Measurements from ENCODE around the gene FTO. TPM values are rescaled to one million over a fixed set of nuclear protein-coding genes. Genes with fewer than 3 reads are reported as not detected.

Gene FTO
- total and polyA plus RNA-seq, 2 of the 13 experiments (the other 11 are each of a cell fraction or from before 2014, with no cell fraction given): 41.6 to 55.8 TPM

DNA sequence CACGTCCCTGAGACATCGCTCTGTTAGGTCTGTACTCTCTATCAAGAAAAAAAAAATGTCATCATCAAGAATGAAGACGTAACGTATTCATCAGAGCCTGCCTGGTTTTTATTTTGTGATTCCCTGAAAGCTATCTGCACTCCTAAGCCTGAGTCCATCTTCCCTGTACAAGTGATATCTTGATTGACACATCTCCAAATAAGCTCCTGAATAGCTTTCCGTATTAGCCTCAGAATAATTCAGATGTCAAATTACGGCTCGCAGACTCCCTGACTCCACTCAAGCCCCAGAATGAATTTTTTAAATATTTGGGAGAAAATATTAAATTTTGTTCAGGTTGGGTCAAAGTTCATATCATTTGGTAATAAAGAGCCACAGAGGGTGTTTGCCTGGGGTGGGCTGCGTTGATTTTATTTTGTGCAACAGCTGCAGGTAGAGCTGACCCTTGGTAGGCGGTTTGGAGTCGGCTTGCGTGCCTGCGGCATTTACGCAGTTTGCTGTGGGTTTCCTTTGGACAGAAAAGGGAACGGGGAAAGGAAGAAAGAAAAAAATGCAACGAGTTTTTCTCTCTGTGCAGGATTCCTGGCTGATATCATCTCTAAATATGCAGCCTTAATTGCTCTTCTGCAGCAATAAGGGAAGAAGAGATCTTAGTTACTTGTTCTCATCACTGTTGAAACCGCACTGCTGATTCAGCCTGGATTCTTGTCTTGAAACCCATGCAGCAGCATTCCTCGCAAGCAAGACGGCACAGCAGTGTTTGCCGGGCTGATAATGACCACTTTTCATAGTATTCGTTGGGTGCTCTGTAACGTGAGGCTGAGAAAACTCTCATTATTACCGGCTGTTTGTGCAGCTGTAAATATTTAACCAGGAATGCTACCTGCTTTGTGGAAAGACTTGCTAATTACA, 467.9 kb downstream of the FTO start (continued):
- TF ChIP-seq, protein P1, sequence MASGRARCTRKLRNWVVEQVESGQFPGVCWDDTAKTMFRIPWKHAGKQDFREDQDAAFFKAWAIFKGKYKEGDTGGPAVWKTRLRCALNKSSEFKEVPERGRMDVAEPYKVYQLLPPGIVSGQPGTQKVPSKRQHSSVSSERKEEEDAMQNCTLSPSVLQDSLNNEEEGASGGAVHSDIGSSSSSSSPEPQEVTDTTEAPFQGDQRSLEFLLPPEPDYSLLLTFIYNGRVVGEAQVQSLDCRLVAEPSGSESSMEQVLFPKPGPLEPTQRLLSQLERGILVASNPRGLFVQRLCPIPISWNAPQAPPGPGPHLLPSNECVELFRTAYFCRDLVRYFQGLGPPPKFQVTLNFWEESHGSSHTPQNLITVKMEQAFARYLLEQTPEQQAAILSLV (CRISPR knock-in tag; IDR thresholded peaks at IDR 0.05; ENCODE audit: borderline replicate concordance): no peak
- no peak for TF ChIP-seq PLRG1 (conservative IDR thresholded peaks at IDR 0.05)
- TF ChIP-seq, protein P2, sequence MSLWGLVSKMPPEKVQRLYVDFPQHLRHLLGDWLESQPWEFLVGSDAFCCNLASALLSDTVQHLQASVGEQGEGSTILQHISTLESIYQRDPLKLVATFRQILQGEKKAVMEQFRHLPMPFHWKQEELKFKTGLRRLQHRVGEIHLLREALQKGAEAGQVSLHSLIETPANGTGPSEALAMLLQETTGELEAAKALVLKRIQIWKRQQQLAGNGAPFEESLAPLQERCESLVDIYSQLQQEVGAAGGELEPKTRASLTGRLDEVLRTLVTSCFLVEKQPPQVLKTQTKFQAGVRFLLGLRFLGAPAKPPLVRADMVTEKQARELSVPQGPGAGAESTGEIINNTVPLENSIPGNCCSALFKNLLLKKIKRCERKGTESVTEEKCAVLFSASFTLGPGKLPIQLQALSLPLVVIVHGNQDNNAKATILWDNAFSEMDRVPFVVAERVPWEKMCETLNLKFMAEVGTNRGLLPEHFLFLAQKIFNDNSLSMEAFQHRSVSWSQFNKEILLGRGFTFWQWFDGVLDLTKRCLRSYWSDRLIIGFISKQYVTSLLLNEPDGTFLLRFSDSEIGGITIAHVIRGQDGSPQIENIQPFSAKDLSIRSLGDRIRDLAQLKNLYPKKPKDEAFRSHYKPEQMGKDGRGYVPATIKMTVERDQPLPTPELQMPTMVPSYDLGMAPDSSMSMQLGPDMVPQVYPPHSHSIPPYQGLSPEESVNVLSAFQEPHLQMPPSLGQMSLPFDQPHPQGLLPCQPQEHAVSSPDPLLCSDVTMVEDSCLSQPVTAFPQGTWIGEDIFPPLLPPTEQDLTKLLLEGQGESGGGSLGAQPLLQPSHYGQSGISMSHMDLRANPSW (CRISPR knock-in tag; IDR thresholded peaks at IDR 0.05; ENCODE audit: borderline replicate concordance): no peak
- TF ChIP-seq, protein P3, sequence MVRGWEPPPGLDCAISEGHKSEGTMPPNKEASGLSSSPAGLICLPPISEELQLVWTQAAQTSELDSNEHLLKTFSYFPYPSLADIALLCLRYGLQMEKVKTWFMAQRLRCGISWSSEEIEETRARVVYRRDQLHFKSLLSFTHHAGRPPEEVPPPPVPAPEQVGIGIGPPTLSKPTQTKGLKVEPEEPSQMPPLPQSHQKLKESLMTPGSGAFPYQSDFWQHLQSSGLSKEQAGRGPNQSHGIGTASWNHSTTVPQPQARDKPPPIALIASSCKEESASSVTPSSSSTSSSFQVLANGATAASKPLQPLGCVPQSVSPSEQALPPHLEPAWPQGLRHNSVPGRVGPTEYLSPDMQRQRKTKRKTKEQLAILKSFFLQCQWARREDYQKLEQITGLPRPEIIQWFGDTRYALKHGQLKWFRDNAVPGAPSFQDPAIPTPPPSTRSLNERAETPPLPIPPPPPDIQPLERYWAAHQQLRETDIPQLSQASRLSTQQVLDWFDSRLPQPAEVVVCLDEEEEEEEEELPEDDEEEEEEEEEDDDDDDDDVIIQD (CRISPR knock-in tag; IDR thresholded peaks at IDR 0.05; ENCODE audit: low read depth): no peak
- no peak for TF ChIP-seq ZFP82 (CRISPR knock-in tag; IDR thresholded peaks at IDR 0.05; ENCODE audit: borderline replicate concordance)
- TF ChIP-seq ZNF75D (CRISPR knock-in tag; IDR thresholded peaks at IDR 0.05; ENCODE audit: borderline replicate concordance): no peak
- TF ChIP-seq, protein P4, sequence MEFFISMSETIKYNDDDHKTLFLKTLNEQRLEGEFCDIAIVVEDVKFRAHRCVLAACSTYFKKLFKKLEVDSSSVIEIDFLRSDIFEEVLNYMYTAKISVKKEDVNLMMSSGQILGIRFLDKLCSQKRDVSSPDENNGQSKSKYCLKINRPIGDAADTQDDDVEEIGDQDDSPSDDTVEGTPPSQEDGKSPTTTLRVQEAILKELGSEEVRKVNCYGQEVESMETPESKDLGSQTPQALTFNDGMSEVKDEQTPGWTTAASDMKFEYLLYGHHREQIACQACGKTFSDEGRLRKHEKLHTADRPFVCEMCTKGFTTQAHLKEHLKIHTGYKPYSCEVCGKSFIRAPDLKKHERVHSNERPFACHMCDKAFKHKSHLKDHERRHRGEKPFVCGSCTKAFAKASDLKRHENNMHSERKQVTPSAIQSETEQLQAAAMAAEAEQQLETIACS (CRISPR knock-in tag; IDR thresholded peaks at IDR 0.05): no peak
- TF ChIP-seq ISX (CRISPR knock-in tag; conservative IDR thresholded peaks at IDR 0.05): no peak
- TF ChIP-seq MAFF (IDR thresholded peaks at IDR 0.05; ENCODE audit: low read depth, low read length): no peak
- no peak for TF ChIP-seq ZNF326 (CRISPR knock-in tag; IDR thresholded peaks at IDR 0.05; ENCODE audit: borderline replicate concordance)
- no peak for TF ChIP-seq ZNF672 (CRISPR knock-in tag; IDR thresholded peaks at IDR 0.05)
- TF ChIP-seq, protein P5, sequence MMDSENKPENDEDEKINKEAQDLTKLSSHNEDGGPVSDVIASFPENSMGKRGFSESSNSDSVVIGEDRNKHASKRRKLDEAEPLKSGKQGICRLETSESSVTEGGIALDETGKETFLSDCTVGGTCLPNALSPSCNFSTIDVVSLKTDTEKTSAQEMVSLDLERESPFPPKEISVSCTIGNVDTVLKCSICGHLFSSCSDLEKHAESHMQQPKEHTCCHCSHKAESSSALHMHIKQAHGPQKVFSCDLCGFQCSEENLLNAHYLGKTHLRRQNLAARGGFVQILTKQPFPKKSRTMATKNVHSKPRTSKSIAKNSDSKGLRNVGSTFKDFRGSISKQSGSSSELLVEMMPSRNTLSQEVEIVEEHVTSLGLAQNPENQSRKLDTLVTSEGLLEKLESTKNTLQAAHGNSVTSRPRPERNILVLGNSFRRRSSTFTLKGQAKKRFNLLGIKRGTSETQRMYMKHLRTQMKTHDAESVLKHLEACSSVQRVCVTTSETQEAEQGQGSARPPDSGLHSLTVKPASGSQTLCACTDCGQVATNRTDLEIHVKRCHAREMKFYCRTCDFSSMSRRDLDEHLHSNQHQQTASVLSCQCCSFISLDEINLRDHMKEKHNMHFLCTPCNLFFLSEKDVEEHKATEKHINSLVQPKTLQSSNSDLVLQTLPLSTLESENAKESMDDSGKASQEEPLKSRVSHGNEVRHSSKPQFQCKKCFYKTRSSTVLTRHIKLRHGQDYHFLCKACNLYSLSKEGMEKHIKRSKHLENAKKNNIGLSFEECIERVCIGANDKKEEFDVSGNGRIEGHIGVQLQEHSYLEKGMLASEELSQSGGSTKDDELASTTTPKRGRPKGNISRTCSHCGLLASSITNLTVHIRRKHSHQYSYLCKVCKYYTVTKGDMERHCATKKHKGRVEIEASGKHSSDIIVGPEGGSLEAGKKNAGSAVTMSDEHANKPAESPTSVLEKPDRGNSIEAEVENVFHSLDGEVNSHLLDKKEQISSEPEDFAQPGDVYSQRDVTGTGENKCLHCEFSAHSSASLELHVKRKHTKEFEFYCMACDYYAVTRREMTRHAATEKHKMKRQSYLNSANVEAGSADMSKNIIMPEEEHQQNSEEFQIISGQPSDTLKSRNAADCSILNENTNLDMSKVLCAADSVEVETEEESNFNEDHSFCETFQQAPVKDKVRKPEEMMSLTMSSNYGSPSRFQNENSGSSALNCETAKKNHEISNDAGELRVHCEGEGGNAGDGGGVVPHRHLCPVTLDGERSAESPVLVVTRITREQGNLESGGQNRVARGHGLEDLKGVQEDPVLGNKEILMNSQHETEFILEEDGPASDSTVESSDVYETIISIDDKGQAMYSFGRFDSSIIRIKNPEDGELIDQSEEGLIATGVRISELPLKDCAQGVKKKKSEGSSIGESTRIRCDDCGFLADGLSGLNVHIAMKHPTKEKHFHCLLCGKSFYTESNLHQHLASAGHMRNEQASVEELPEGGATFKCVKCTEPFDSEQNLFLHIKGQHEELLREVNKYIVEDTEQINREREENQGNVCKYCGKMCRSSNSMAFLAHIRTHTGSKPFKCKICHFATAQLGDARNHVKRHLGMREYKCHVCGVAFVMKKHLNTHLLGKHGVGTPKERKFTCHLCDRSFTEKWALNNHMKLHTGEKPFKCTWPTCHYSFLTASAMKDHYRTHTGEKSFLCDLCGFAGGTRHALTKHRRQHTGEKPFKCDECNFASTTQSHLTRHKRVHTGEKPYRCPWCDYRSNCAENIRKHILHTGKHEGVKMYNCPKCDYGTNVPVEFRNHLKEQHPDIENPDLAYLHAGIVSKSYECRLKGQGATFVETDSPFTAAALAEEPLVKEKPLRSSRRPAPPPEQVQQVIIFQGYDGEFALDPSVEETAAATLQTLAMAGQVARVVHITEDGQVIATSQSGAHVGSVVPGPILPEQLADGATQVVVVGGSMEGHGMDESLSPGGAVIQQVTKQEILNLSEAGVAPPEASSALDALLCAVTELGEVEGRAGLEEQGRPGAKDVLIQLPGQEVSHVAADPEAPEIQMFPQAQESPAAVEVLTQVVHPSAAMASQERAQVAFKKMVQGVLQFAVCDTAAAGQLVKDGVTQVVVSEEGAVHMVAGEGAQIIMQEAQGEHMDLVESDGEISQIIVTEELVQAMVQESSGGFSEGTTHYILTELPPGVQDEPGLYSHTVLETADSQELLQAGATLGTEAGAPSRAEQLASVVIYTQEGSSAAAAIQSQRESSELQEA (CRISPR knock-in tag; IDR thresholded peaks at IDR 0.05; ENCODE audit: not compliant biosample characterization): no peak
